OCI-LY3 (cell line): ENCODE results near the gene CYP8B1.

Experiments used
- CTCF ChIP-seq: fragments of 200-600, 300-600 bp; sonication (generic); IDR thresholded peaks from 2 replicates; pipeline ENCODE4 v1.5.1; 2014; ENCODE audit warnings: antibody characterized with exemption, low read length, low read depth
- EZH2phosphoT487 ChIP-seq: fragments of 200-600 bp; shearing (Covaris generic); IDR thresholded peaks from 2 replicates; pipeline ENCODE4 v1.6.1; 2018; ENCODE audit warnings: antibody characterized with exemption, mixed run types, low read depth

DNA sequence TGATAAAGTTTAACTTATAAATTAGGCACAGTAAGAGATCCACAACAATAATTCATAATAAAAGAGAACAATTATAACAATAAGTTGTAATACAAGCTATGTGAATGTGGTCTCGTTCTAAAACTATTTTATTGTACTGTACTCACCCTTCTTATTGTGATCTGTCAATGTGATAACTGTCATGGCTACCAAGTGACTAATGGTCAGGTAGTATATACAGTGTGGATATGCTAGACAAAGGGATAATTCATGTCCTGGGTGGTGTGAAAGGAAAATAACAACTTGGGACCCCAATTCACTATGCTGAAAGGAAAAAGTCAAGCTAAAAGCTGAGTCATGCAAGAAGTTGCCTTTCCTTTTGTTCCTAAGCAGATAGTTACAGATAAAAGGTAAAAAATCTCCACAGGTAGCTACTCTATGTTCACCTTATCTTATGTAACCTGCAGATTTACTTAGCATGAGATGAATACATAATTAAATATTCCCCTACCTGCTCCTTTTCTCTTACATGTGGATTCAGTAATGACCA is 10.7 kb upstream of the CYP8B1 start:
- TF ChIP-seq CTCF (no peak), EZH2phosphoT487 (no peak)
